ENCODE measurements around the gene KLF3.

DNA sequence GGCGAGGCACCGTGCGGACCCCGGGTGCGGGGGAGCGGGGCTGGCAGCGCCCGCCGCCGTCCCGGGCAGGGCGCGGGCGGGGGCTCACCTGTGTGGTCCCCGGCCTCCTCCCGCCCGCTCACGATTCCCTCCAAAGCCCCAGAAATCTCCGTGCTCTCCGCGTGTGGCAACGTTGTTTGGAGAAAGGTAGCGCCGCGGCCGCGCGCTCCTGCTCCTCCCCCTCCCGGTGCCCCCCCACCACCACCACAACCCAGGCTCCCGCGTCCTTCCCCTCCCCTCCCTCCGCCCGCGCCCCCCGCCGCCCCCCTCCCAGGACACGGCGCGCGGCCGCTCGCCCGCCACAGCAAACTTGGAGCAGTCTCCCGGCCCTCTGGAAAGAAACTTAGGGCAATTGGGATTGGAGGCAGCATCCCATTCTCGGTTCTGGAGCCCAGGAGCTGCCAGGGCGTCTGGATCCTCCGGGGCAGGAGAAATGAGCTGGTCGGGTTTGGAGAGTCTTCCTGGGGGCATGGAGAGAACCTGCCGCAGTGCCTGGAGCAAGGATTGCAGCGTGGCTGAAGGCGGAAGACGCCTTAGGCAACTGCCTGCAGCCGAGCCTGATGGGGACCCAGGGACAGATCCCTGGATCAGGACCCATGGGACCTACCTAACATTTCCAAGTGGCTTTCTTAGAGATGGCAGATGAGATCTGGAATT lies 855 bp downstream of the KLF3 start:
- TF ChIP-seq CTCF (IDR thresholded peaks at IDR 0.05; ENCODE audit: insufficient read depth, low read depth, low read length) (no peak), EZH2 (IDR thresholded peaks at IDR 0.05; ENCODE audit: insufficient read depth, low read length) (no peak)

All from astrocyte (in vitro differentiated cells and primary cell).